22Rv1 (cell line): Measurements from ENCODE around the gene ACOX3.

Source experiments
- H3K27ac ChIP-seq: fragments of 450-650 bp; 2 replicates; pipeline ENCODE4 v1.5.1; 2017
- CTCF ChIP-seq: fragments of 450-650 bp; IDR thresholded peaks from 2 replicates; pipeline ENCODE4 v1.5.1; 2017; ENCODE audit warnings: mild to moderate bottlenecking
- ZFX ChIP-seq: fragments of 450-650 bp; IDR thresholded peaks from 2 replicates; pipeline ENCODE4 v1.6.1; 2017; ENCODE audit warnings: antibody characterized with exemption, borderline replicate concordance

Gene ACOX3

GRCh38 chr4:8472158-8472688 is 31.7 kb upstream of the ACOX3 start:
- H3K27ac ChIP-seq = no peak overlapping the region
- no peak for TF ChIP-seq ZFX
- TF ChIP-seq CTCF = no peak

GRCh38 chr4:8471211-8471875 is 30.8 kb upstream of the ACOX3 start:
- no peak for TF ChIP-seq ZFX
- TF ChIP-seq CTCF = no peak
- H3K27ac ChIP-seq = no peak overlapping the region

- TF ChIP-seq CTCF (no peak), ZFX (no peak)
Measured at GRCh38 chr4:8470451-8471024, 30.0 kb upstream of the ACOX3 start.

GRCh38 chr4:8469550-8469949 is 29.0 kb upstream of the ACOX3 start:
- no peak for TF ChIP-seq CTCF
- TF ChIP-seq ZFX = no peak
- no peak overlapping the region for H3K27ac ChIP-seq

More at GRCh38 chr4:8470451-8471024, 30.0 kb upstream of the ACOX3 start:
- H3K27ac ChIP-seq = no peak overlapping the region

GRCh38 chr4:8468746-8469535 is 28.4 kb upstream of the ACOX3 start:
- H3K27ac ChIP-seq = no peak overlapping the region
- TF ChIP-seq ZFX (no peak), CTCF (peak; percentile 94)

GRCh38 chr4:8467016-8467415 is 26.5 kb upstream of the ACOX3 start:
- H3K27ac ChIP-seq = no peak overlapping the region
- TF ChIP-seq CTCF (no peak), ZFX (no peak)
